B cell (primary cell): ENCODE data around the gene HTT. TPM values are rescaled to one million over a fixed set of nuclear protein-coding genes. Genes with fewer than 3 reads are reported as not detected.

Experiments used
- ATAC-seq: fragments of 200-7000 bp; cut with Tn5 transposase; one replicate; pipeline ENCODE4 v1.10.0; 2021; ENCODE audit warnings: low read depth, mild to moderate bottlenecking, moderate number of reproducible peaks, moderate library complexity
- CTCF ChIA-PET: fragments of 350-600 bp; sonication (Branson Sonifier 250); formaldehyde crosslinking; loops from one replicate; lab custom pipeline; 2021; ENCODE audit warnings: antibody characterized with exemption, inconsistent platforms; lab: Charles Lee
- POLR2A ChIA-PET: fragments of 350-600 bp; sonication (Branson Sonifier 250); formaldehyde crosslinking; loops from one replicate; lab custom pipeline; 2021; ENCODE audit warnings: antibody characterized with exemption; lab: Charles Lee
- DNase-seq: peaks from one replicate; pipeline ENCODE4 v3.0.0; 2013
- H2AFZ ChIP-seq: 2 replicates; pipeline ENCODE4 v1.6.1; 2012; ENCODE audit warnings: mild to moderate bottlenecking, low read depth, low read length; ENCODE audit not compliant: insufficient read depth, poor library complexity, severe bottlenecking
- H3K27ac ChIP-seq, 2 donors: 1 replicate in 1 of 2; 2 replicates in 1 of 2; pipeline ENCODE4 v1.5.1; 2012 to 2013; ENCODE audit warnings: low read length in 2 of 2, mild to moderate bottlenecking in 2 of 2, moderate library complexity in 1 of 2
- H3K27me3 ChIP-seq, 4 experiments: fragments of 200-600 bp in 1 of 4; sonication (generic) in 1 of 4; replicated peaks in 1 of 4; 1 replicate in 2 of 4; 2 replicates in 2 of 4; pipeline versions ENCODE4 v1.6.1 to v1.7.0; 2013 to 2016; ENCODE audit warnings: low read length in 3 of 4, mild to moderate bottlenecking in 2 of 4, mixed read lengths in 1 of 4, moderate library complexity in 1 of 4; ENCODE audit not compliant: insufficient read depth in 4 of 4, control insufficient read depth in 3 of 4; ENCODE audit errors: control extremely low read depth in 1 of 4
- H3K36me3 ChIP-seq, 2 experiments: replicated peaks in 1 of 2; 1 replicate in 1 of 2; 2 replicates in 1 of 2; pipeline versions ENCODE4 v1.6.1 to v1.7.1; 2013; ENCODE audit warnings: low read length in 1 of 2; ENCODE audit not compliant: insufficient read depth in 2 of 2, control insufficient read depth in 1 of 2; ENCODE audit errors: control extremely low read depth in 1 of 2, extremely low read depth in 1 of 2
- H3K4me1 ChIP-seq, 2 donors: fragments of 200-600 bp in 1 of 2; sonication (generic) in 1 of 2; 1 replicate in 1 of 2; 2 replicates in 1 of 2; pipeline versions ENCODE4 v1.5.1 to v1.6.1; 2013 to 2017; ENCODE audit warnings: low read length in 2 of 2; ENCODE audit not compliant: control insufficient read depth in 2 of 2, insufficient read depth in 2 of 2
- H3K4me2 ChIP-seq: replicated peaks from 2 replicates; pipeline ENCODE3; 2012; ENCODE audit warnings: mild to moderate bottlenecking, low read depth, low read length; ENCODE audit not compliant: poor library complexity, severe bottlenecking
- H3K4me3 ChIP-seq, 5 experiments: fragments of 200-600 bp in 1 of 5; sonication (generic) in 1 of 5; 1 replicate in 3 of 5; 2 replicates in 2 of 5; pipeline versions ENCODE4 v1.5.1 to v1.7.0; 2011 to 2016; ENCODE audit warnings: low read length in 4 of 5, mild to moderate bottlenecking in 4 of 5, low read depth in 2 of 5, control low read depth in 1 of 5, moderate library complexity in 1 of 5; ENCODE audit not compliant: insufficient read depth in 1 of 5; ENCODE audit errors: control extremely low read depth in 1 of 5, extremely low read depth in 1 of 5
- H3K79me2 ChIP-seq: fragments of 200-600 bp; sonication (generic); one replicate; pipeline ENCODE4 v1.6.0; 2016; ENCODE audit warnings: low read length; ENCODE audit not compliant: control insufficient read depth, insufficient read depth
- H3K9ac ChIP-seq: fragments of 200-600 bp; sonication (generic); 2 replicates; pipeline ENCODE4 v1.6.1; 2017; ENCODE audit warnings: mild to moderate bottlenecking, low read length, moderate library complexity
- H3K9me3 ChIP-seq, 3 donors: one replicate each; pipeline versions ENCODE4 v1.6.1 to v1.7.1; 2013; ENCODE audit warnings: low read length in 2 of 3; ENCODE audit not compliant: control insufficient read depth in 2 of 3, insufficient read depth in 1 of 3; ENCODE audit errors: control extremely low read depth in 1 of 3
- H4K20me1 ChIP-seq: 2 replicates; pipeline ENCODE4 v1.6.0; 2012; ENCODE audit warnings: mild to moderate bottlenecking, low read length; ENCODE audit not compliant: insufficient read depth, control insufficient read depth, poor library complexity, severe bottlenecking
- H3K27ac Mint-ChIP-seq: one replicate; pipeline ENCODE4 v1.8.0; 2021; ENCODE audit warnings: mixed read lengths
- H3K27me3 Mint-ChIP-seq: one replicate; pipeline ENCODE4 v1.8.0; 2021; ENCODE audit warnings: mixed read lengths
- H3K4me1 Mint-ChIP-seq: one replicate; pipeline ENCODE4 v1.8.0; 2021; ENCODE audit warnings: mixed read lengths
- H3K4me3 Mint-ChIP-seq: one replicate; pipeline ENCODE4 v1.8.0; 2021; ENCODE audit warnings: mixed read lengths
- H3K9me3 Mint-ChIP-seq: one replicate; pipeline ENCODE4 v1.8.0; 2022; ENCODE audit warnings: mixed read lengths; ENCODE audit not compliant: insufficient read depth
- EZH2 ChIP-seq: IDR thresholded peaks from 2 replicates; pipeline ENCODE4 v1.6.1; 2012; ENCODE audit warnings: borderline replicate concordance, low read depth, mild to moderate bottlenecking, moderate library complexity, low read length; ENCODE audit not compliant: insufficient read depth, poor library complexity, severe bottlenecking
- WGBS: methylation state at CpG from one replicate; pipeline ENCODE4 v1.1.5; 2013; ENCODE audit warnings: missing lambda C conversion rate; ENCODE audit not compliant: insufficient coverage; 5-methylcytosine and 5-hydroxymethylcytosine counted together
- intact Hi-C: fragments of 100-400 bp; cut with micrococcal nuclease; formaldehyde crosslinking; loops from one replicate; pipeline ENCODE4 v1.10.0; 2022
- polyA plus RNA-seq: library from polyadenylated mRNA; depleted of rRNA; stranded (reverse); fragments of >200 nt; gene quantifications from 2 replicates; pipeline ENCODE4 v1.2.3, GENCODE V29; 2012
- total RNA-seq, 2 donors: library from RNA; stranded (reverse); fragments of 120-200 nt in 1 of 2; gene quantifications; 1 replicate in 1 of 2; 2 replicates in 1 of 2; pipeline versions ENCODE4 v1.2.3 to v1.2.4, GENCODE V29; 2013 to 2022
- TF ChIP-seq, protein P1 (sequence below): fragments of 200-600 bp; IDR thresholded peaks from one replicate; pipeline ENCODE4 v1.8.0; 2022; ENCODE audit warnings: antibody characterized with exemption, mild to moderate bottlenecking

Gene HTT
- total and polyA plus RNA-seq, 2 donors (not counting 1 experiment from before 2014, with no cell fraction given): 52.8 to 195 TPM

DNA sequence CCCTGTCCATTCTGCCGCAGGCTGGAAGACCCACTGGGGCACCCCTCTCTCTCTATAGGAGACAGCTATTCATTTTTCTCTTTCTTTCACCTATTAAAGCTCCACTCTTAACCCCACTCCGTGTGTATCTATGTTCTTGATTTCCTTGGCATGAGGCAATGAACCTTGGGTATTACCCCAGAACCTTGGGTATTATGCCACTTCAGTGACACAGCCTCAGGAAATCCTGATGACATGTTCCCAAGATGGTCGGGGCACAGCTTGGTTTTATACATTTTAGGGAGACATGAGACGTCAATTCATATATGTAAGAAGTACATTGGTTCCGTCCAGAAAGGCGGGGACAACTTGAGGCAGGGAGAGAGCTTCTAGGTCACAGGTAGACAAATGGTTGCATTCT, 13.5 kb upstream of the HTT start:
- Histone ChIP-seq H2AFZ (no peak overlapping the region), H3K79me2 (peaks cover 5% of the 10 kb centered on the region), H3K36me3 (peaks cover 5 to 11% of the 10 kb centered on the region in 2 experiments), H3K27me3 (no peaks in the 10 kb centered on the region), H3K9me3 (peaks cover 0 to 5% (median 3%) of the 10 kb centered on the region in 3 donors), H3K4me1 (peaks cover 13 to 18% of the 10 kb centered on the region in 2 donors), H4K20me1 (peaks cover 5% of the 10 kb centered on the region), H3K4me3 (no peak overlapping the region), H3K4me2 (no peak overlapping the region), H3K9ac (no peak overlapping the region), H3K27ac (no peak overlapping the region)
- Mint-ChIP-seq H3K4me1 (peaks cover 18% of the 10 kb centered on the region), H3K4me3 (no peak overlapping the region), H3K9me3 (peaks cover 2% of the 10 kb centered on the region), H3K27ac (no peak overlapping the region), H3K27me3 (no peaks in the 10 kb centered on the region)
- no peak for TF ChIP-seq EZH2
- TF ChIP-seq, protein P1, sequence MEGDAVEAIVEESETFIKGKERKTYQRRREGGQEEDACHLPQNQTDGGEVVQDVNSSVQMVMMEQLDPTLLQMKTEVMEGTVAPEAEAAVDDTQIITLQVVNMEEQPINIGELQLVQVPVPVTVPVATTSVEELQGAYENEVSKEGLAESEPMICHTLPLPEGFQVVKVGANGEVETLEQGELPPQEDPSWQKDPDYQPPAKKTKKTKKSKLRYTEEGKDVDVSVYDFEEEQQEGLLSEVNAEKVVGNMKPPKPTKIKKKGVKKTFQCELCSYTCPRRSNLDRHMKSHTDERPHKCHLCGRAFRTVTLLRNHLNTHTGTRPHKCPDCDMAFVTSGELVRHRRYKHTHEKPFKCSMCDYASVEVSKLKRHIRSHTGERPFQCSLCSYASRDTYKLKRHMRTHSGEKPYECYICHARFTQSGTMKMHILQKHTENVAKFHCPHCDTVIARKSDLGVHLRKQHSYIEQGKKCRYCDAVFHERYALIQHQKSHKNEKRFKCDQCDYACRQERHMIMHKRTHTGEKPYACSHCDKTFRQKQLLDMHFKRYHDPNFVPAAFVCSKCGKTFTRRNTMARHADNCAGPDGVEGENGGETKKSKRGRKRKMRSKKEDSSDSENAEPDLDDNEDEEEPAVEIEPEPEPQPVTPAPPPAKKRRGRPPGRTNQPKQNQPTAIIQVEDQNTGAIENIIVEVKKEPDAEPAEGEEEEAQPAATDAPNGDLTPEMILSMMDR: no peak
- ChIA-PET POLR2A (interaction anchor here (0.6 kb wide), 1 partner anchor 10 kb away, joined by 4 read pairs; no protein-coding TSS in a partner anchor), CTCF (no interaction called here)
- intact Hi-C loops: no loop called here
- DNase-seq: no peak
- ATAC-seq: no peak
- WGBS: 95% methylated on average over 5 of the region's 6 CpGs

DNA sequence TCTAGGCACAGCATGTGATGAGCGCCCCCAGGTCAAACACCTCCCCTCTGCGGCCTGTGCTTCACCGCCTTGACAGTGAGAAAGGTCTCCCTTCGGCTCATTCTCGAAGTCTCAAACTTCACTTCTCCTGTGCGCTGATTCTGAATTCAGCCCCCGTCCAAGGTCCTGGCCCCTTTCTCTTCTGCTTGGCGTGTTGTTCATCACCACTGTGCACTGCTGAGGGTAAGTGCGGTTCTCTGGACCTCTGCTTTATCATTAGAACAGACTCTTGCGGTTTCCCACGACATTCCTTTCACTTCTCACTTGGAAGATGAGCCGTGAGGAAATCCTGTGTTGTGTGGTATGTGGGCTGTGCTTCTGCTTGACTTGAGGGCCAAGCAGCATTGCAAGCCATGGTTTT, 12.0 kb upstream of the HTT start:
- no peaks in the 10 kb centered on the region for H3K27me3 ChIP-seq
- DNase-seq (no peak), ATAC-seq (no peak)
- 96% methylated on average over 11 of the region's 12 CpGs for WGBS
- intact Hi-C loops: no loop called here
- no peak overlapping the region for H3K4me3 ChIP-seq
- no peak overlapping the region for H3K4me2 ChIP-seq
- Mint-ChIP-seq H3K27ac (no peak overlapping the region), H3K27me3 (no peaks in the 10 kb centered on the region), H3K4me1 (peaks cover 16% of the 10 kb centered on the region), H3K9me3 (no peaks in the 10 kb centered on the region), H3K4me3 (no peak overlapping the region)
- H3K27ac ChIP-seq: no peak overlapping the region
- H3K36me3 ChIP-seq: peaks cover 0 to 5% of the 10 kb centered on the region in 2 experiments
- no peaks in the 10 kb centered on the region for H3K9me3 ChIP-seq
- TF ChIP-seq EZH2: no peak
- TF ChIP-seq, protein P1: no peak
- peaks cover 5% of the 10 kb centered on the region for H4K20me1 ChIP-seq
- ChIA-PET POLR2A (interaction anchor here (1.0 kb wide), 1 partner anchor 16 kb away, joined by 5 read pairs; no protein-coding TSS in a partner anchor), CTCF (no interaction called here)
- H3K79me2 ChIP-seq: peaks cover 5% of the 10 kb centered on the region
- no peak overlapping the region for H2AFZ ChIP-seq
- H3K9ac ChIP-seq: no peak overlapping the region
- H3K4me1 ChIP-seq: peaks cover 13 to 18% of the 10 kb centered on the region in 2 donors
